Posterior cingulate gyrus (tissue), 11 donors: ENCODE data around the gene HELLS.
"Not testable (repeated sequence)": the region's sequence is repeated elsewhere in the genome, so short reads cannot be mapped to it uniquely, and the experiment has no call there.

ENCODE experiments used
- DNase-seq, 10 donors: peaks; one replicate each; pipeline versions ENCODE4 v3.0.0 to v3.0.0-alpha.2; 2020 to 2021; ENCODE audit warnings: mixed read lengths in 3 of 10
- intact Hi-C: fragments of 100-400 bp; cut with DNase I; formaldehyde crosslinking; loops from one replicate; pipeline ENCODE4 v1.15.1; 2023

Gene HELLS

DNA sequence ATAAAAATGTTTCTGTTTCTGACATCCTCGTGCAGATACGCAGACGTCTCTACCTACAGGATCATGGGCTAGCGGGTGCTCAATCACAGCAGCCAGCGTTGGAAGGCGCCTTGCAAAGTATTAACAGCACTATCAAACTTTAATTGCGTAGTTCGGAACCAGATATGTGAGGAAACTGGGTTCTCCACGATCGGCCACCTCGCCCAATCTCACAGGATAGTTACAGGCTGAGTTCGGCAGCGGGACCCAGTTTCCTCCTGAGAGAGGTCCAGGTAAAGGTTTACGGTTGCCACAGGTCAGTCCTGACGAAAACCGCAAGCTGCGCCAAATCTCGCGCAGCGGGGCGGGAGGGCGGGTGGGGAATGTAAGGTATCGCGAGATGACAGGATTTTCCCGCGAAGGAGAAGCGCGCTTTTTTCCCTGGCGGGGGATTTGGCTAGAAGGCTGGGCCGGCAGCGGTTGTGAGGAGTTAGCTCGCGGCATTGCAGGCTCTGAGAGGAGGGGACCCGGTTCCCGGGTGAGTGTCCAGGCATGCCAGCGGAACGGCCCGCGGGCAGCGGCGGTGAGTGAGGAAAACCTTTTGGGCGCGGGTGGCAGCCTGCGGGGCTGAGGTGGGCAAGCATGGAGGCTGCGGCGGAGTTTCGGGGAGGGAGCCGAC, at the start of gene HELLS:
Gene HELLS (plus strand): TSS at position 398 of the 658 bp plus-strand sequence. CDS start 134 bp downstream, at position 532.
- intact Hi-C loops, result no loop called here

DNA sequence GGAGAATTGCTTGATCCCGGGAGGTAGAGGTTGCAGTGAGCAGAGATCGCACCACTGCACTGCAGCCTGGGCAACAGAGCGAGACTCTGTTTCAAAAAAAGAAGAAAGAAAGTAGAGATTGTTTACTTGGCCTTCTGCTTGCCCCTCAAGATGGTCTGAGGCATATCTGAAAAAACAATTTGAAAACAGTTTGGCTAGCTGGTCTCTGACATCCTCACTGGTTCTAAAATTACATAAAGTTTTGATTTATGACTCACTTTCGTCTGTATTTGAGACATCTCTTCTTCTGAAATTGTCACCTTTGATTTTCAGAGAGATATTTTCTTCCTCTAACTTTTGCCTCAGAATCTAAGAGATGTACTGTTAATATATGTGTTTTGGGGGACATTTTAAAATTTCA, 49.6 kb upstream of the HELLS start:
- DNase-seq, result no peak
- intact Hi-C loops, result no loop called here

More for the DNA sequence above, at the start of gene HELLS:
- peak; percentile 48 to 95 (median 74) for DNase-seq

DNA sequence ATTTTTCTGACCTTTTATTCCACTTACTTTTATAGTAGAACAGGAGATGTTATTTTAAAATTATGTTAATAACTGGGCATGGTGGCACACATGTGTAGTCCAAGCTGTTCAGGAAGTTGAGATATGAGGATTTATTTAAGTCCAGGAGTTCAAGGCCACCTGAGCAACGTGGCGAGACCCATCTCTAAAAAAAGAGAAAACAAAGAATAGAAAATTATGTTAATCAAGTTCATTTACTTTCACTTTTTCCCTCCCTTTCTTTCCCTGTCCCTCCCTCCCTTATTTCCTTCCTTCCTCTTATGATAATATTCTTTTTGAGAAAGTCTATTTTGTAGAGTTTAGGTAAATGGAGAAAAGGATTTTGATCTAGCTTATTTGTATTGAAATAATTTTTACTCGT, 48.9 kb upstream of the HELLS start:
- intact Hi-C loops, result no loop called here
- DNase-seq, result no peak

DNA sequence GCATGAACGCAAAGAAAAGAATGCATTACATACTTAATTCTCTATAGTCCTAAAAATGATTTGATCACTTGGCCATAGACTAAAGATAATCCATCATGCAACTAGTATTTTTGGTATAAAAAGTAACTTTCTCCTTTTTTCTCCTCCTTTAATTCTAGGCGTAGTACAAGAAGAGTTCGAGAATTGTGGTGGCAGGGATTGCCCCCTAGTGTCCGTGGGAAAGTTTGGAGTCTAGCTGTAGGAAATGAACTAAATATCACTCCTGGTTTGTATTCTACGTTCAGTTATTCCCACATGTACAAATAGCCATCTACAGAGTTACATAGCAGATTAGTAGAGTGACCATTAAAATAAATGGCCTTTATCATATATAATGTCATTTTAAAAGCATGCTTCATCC, 45.5 kb upstream of the HELLS start:
- intact Hi-C loops, result no loop called here
- DNase-seq, result peak in 1 of 10 donors; percentile 6

DNA sequence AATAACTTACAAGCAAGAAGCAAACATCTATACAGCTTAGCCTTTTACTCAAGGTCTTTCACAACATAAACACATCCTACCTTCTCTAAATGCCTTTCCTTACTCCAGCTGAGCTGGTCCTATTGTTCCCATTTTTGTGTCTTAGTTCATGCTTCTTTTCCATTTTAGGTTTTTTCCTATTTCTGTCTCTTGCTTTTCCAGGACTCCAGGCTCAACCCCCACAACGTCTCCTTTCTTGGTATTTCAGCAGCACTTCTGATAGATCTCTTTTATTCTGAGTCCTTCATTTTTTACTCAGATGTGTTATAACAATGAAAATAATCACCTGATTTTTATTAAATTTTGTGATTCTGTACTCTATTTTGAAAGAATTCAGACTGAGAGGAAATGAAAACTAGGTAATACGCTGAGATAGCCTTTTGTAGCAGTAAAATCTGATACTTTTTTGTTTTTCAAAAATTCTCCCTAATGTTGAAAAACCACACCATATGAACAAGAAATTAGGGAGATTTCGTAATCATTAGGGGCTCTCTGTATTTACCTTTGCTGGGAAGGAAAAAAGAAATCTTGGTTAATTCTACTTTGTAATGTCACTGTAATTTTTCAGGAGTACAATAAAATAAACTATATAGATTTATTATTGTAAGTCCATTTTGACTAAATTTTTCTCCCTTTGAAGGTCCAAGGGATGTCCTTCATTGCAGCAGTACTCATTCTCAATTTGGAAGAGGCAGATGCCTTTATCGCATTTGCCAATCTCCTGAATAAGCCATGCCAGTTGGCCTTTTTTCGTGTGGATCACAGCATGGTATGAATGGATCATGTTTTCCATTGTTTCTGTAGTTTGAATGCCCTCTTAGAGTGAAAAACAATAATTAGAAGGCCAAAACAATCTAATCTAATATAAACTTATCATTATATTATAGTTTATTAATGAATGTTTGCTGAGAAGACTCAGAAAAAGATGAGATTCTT, 24.0 kb upstream of the HELLS start:
- intact Hi-C loops, result no loop called here
- no peak for DNase-seq

DNA sequence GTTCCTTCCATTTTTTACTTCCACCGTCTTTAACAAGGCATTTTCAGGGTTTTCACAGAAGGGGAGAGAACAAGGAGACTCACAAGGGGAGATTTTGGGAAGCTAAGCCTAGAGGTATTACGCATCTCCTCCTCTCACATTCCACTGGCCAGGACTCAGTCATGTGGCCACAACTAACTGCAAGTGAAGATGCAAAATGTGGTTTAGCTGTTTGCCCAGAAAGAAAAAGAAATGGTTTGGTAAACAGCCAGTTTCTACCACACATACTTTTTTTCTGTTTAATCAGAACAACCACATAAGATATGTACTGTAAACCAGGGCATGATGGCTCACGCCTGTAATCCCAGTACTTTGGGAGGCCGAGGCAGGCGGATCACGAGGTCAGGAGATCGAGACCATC, 21.4 kb upstream of the HELLS start:
- DNase-seq, result no peak
- intact Hi-C loops, result no loop called here

DNA sequence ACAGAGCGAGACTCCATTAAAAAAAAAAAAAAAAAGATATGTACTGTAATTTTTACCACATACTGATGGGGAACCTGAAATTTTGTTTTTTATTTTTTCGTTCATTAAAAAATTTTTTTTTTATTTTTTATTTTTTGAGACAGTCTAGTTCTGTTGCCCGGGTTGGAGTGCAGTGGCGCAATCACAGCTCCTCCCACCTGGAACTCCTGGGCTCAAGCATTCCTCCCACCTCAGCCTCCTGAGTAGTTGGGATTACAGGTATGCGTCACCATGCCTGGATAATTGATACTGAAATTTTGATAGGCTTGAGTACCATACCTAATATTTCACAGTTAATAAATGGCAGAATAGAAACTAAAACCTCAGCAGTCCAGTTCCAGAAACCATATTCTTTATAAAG, 20.9 kb upstream of the HELLS start:
- intact Hi-C loops, result no loop called here
- DNase-seq, result no peak

DNA sequence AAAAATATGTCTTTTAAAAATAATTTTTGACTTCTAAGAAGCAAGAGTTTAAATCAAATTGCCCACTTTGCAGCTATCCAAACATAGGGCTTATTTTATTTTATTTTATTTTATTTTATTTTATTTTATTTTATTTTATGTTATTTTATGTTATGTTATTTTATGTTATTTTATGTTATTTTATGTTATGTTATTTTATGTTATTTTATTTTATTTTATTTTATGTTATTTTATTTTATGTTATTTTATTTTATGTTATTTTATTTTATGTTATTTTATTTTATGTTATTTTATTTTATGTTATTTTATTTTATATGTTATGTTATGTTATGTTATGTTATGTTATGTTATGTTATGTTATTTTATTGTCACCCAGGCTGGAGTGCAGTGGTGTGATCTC, 14.0 kb upstream of the HELLS start:
- intact Hi-C loops, result not testable (repeated sequence)

DNA sequence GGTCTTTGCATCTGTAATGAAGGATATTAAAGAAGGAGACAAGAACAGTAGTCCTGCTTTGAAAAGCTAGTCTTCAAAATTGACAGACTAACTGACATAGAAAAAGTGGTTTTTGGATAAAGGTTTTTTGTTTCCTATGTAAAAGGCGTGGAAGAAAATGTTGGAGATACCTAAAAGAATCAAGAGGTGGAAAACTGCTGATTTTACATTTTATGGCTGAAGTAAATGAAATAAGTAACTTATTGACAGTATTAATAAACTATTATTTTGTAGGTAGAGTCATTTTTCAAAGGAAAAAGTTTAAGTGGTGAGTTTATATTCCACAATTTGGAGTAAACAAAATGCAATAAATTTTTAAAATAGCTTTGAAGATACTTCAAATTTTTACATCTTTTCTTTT, 12.6 kb upstream of the HELLS start:
- intact Hi-C loops, result no loop called here
- DNase-seq, result no peak

More for the DNA sequence above, 14.0 kb upstream of the HELLS start:
- not testable (repeated sequence) for DNase-seq

DNA sequence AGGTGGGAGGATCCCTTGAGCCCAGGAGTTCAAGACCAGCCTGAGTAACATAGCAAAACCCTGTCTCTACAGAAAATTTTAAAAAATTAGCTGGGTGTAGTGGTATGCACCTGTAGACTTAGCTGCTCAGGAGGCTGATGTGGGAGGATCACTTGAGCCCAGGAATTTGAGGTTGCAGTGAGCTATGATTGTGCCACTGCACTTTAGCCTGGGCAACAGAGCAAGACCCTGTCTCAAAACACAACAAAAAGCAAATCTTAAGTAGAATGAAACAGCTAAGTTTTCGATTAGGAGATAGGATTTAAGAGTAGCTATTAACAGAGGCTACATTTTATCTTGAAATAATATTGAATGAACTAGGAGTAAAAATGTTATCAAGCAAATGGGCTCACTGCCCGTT, 3.3 kb upstream of the HELLS start:
- DNase-seq, intact Hi-C loops: not testable (repeated sequence)

DNA sequence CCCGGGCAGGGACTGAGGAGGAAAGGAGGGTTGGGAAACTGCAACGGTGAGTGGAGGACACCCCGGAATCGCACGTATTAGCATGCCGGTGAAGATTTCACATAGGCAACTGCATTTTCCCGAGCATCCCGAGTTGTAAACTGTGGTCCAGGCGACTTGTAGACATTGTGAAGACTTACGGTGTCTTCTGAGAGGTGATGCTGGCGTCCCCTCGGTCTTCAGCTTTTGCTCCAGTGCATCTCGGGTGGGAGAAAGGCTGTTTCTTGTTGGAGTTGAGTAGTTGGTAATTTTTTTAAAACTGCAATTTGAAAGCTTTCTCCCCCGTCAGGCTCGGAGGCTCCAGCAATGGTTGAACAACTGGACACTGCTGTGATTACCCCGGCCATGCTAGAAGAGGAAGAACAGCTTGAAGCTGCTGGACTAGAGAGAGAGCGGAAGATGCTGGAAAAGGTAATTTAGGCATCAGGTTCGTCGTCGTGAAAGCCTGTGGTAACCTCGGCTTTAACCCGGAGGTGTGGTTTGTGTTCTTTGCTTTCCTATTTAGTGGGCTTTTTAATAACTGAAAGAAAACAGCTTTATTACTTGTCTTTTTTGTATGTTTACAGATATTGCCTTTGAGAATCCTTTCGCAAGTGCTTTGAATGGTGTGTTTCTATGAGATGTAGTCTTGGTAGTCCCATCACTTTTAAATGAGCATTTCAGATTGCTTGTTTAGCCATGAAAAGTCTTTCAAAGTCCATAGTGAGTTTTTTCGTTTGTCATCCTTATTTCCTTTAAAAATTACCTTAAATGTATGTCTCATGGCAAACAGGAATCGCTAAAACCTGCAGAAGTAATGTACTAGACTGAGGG, 687 bp downstream of the HELLS start:
- DNase-seq, result peak in 1 of 10 donors; percentile 6
- intact Hi-C loops, result no loop called here

DNA sequence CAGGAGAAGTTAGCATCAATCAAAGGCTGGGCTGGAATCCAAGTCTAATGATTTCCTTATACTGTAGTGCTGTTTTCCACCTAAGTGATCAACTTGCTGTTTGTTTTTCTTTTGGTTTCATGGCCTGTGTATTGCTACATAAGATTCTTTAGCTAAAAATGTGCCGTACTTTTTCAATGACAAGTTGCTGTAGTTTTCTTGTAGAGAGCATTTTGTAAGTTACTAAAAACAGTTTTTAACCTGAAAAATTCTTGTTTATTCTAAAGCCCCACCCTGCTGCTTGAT, 1.3 kb downstream of the HELLS start:
- intact Hi-C loops, result no loop called here

DNA sequence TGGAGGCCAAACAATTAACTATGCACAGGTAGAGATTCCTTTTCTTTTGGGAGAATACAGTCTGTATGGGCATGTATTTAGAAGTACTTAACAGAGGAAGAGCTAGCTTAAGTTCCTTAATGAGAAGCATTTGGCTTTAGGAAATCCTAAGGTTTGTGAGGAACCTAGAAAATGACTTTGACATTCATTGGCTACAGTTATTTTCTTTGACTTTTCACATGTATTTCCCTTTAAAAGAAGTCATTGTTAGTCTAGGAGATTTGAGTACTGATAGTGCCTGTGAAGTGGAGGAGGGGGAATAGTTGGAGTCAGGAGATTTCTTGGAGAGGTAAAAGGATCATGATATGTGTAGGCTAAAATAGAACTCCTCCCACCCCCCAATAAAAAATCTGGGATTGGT, 3.6 kb downstream of the HELLS start:
- intact Hi-C loops, result no loop called here

More for the DNA sequence above, 1.3 kb downstream of the HELLS start:
- no peak for DNase-seq

DNA sequence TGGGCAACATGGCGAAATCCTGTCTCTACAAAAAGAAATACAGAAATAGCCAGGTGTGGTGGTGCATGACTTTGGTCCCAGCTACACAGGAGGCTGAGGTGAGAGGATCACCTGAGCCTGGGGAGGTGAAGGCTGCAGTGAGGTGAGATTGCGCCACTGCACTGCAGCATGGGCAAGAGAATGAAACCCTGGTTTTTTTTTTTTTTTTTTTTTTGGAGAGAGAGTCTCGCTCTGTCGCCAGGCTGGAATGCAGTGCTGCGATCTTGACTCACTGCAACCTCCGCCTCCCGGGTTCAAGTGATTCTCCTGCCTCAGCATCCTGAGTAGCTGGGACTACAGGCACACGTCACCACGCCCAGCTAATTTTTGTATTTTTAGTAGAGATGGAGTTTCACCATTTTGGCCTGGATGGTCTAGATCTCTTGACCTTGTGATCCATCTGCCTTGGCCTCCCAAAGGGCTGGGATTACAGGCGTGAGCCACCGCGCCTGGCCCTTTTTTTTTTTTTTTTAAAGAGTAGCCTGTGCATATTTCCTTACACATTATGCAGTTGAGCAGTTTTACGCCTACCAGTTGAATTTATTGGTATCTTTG, 22.2 kb downstream of the HELLS start:
- DNase-seq, intact Hi-C loops: not testable (repeated sequence)

More for the DNA sequence above, 3.6 kb downstream of the HELLS start:
- DNase-seq, result no peak

DNA sequence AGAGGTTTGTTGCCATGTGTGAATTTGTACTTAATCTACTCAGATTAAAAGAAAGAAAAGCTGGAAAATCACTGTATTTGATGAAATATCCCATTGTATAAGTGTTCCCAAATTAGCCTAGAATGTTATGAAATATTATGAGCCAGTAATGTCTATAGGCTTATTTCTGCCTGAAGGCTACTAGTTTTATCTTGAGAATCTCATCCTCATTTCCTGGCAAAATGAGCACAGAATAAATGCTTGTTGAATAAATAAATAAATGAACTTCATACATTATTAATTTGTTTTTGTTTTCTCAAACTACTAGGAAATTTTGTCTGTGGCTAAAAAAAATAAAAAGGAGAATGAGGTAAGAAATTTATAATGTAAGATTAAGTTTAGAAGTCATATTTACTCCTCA, 25.5 kb downstream of the HELLS start:
- no peak for DNase-seq
- intact Hi-C loops, result no loop called here

DNA sequence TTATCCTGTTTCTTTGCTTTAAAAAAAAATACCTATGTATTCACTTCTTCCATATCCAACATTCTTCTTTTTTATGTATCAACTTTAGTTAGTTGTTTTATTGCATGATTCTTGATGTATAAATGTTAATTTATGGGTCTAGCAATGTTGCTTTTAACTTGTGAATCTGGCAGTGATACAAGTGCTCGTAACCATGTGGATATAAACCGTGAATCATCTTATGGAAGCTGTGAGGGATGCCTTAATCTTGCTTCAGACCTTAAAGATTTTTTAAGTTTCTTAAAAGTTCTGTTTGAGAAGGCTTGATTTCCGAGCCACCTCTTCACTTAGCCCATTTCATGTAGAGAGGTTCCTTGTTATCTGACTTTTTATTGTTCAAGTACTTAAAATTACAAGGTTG, 25.9 kb downstream of the HELLS start:
- intact Hi-C loops, result no loop called here
- DNase-seq, result no peak

DNA sequence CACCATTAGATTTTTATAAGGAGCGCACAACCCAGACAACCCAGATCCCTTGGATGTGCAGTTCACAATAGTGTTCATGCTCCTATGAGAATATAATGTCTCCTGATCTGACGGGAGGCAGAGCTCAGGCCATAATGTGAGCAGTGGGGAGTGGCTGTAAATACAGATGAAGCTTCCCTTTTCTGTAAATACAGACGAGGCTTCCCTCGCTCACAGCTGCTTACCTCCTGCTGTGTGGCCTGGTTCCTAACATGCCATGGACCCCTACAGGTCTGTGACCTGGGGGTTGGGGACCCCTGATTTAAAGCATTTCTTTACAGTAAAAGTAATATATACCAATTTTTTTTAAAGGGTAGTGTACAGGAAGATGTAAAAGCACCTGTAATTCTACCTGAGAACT, 33.2 kb downstream of the HELLS start:
- intact Hi-C loops, result no loop called here
- DNase-seq, result no peak

DNA sequence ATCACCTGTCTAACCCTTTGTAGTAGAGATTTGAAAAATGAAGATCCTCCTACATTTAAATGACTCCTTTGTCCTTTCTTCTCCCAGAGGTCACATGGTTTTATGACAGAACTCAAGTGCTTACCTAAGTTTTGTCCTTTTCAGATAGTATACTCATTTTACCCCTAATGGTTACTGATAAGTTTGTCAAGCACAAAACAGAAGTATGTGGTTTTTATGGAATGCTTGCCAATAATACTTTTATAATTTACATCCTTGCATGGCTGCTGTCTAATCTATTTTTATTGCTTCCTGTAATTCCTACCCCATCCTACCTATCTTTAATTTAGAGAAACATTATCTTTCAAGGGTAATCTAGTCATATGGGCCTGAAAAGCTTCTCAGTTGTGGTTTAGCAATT, 37.5 kb downstream of the HELLS start:
- DNase-seq, result no peak
- intact Hi-C loops, result no loop called here

DNA sequence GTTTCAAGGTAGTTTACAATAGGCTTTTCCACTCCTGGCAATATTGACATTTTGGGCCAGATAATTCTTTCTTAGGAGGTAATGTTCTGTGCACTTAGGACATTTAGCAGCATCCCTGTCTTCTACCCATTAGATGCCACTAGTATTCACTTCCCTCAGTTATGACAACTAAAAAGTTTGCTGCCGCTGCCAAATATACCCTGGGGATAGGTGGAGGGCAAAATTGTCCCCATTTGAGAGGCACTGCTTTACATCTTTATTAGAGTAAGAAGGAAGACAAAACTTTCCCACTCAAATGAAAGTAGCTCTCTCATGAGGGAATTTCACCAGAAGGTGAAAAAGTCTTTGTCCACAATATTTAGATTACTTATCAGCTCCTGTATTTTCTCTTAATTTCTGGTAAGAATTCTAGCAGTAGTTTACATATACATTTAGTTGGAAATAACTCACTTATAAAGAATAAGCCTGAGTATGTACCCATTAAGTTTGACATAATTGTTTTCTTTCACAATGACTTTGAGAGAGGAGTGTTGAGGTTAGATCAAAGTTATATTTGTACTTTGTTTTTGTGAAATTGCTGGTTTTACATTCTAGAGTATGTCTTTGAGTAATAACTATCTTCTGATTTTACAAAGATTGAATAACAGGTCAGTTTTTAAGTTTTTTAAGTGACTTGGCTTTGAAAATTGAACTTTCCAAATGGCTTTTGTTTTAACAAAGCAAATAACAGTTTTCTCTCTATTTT, 46.0 kb downstream of the HELLS start:
- intact Hi-C loops, result no loop called here
- DNase-seq, result no peak
